Measurements from ENCODE around the gene PHOSPHO2. TPM values are rescaled to one million over a fixed set of nuclear protein-coding genes. Genes with fewer than 3 reads are reported as not detected.

The PHOSPHO2 gene
- total RNA-seq, result 10 to 100 TPM in 1 of 4 donors, 1 to 10 TPM in 3; 7.1 to 17.3 (median 7.6) TPM

- TF ChIP-seq POLR2A (IDR thresholded peaks at IDR 0.05), result peak; percentile 73 to 80
- TF ChIP-seq EP300 (IDR thresholded peaks at IDR 0.05), result peak; percentile 79 to 94
- TF ChIP-seq, protein P1, sequence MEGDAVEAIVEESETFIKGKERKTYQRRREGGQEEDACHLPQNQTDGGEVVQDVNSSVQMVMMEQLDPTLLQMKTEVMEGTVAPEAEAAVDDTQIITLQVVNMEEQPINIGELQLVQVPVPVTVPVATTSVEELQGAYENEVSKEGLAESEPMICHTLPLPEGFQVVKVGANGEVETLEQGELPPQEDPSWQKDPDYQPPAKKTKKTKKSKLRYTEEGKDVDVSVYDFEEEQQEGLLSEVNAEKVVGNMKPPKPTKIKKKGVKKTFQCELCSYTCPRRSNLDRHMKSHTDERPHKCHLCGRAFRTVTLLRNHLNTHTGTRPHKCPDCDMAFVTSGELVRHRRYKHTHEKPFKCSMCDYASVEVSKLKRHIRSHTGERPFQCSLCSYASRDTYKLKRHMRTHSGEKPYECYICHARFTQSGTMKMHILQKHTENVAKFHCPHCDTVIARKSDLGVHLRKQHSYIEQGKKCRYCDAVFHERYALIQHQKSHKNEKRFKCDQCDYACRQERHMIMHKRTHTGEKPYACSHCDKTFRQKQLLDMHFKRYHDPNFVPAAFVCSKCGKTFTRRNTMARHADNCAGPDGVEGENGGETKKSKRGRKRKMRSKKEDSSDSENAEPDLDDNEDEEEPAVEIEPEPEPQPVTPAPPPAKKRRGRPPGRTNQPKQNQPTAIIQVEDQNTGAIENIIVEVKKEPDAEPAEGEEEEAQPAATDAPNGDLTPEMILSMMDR (IDR thresholded peaks at IDR 0.05), result peak in 2 of 5 experiments; percentile 6 to 30
- peak; percentile 100 for DNase-seq (ENCODE audit: low spot score in 2 of 2)
- H3K4me1 ChIP-seq, result peaks cover 0 to 19% (median 5%) of the 10 kb centered on the region in 4 donors
- H3K9me3 ChIP-seq, result peaks cover 0 to 25% (median 0%) of the 10 kb centered on the region in 4 donors
- peaks cover 0 to 6% (median 0%) of the 10 kb centered on the region in 3 donors for H3K36me3 ChIP-seq
- H3K27me3 ChIP-seq, result no peaks in the 10 kb centered on the region
- H3K4me3 ChIP-seq, result peak within 1 kb of the TSS; percentile 48 to 94 (median 76)
- peak within 1 kb of the TSS; percentile 34 to 92 (median 91) for H3K27ac ChIP-seq
- WGBS, 2 donors, result 0% methylated on average over 42 to 58 of the region's 63 CpGs
These were observed at the start of gene PHOSPHO2, which contains the start of gene CFAP210 for GRCh38 chr2:169694113-169694893. Gene PHOSPHO2 (plus strand): TSS chr2:169694469. CDS start chr2:169700972, 6,503 bp downstream. Gene CFAP210 (minus strand): TSS chr2:169694405. CDS start chr2:169694327, 78 bp downstream.

GRCh38 chr2:169647496-169647895, 46.8 kb upstream of the PHOSPHO2 start:
- no peak for DNase-seq (ENCODE audit: low spot score in 2 of 2)
- no peaks in the 10 kb centered on the region for H3K36me3 ChIP-seq
- H3K4me3 ChIP-seq, result no peak overlapping the region
- TF ChIP-seq POLR2A (IDR thresholded peaks at IDR 0.05) (no peak), EP300 (IDR thresholded peaks at IDR 0.05) (no peak)
- TF ChIP-seq, protein P1 (IDR thresholded peaks at IDR 0.05), result no peak
- no peak overlapping the region for H3K27ac ChIP-seq
- no peaks in the 10 kb centered on the region for H3K4me1 ChIP-seq
- 86 to 90% methylated on average over 2 of the region's 2 CpGs for WGBS, 2 donors
- no peaks in the 10 kb centered on the region for H3K9me3 ChIP-seq
- H3K27me3 ChIP-seq, result no peaks in the 10 kb centered on the region

- Histone ChIP-seq H3K36me3 (no peaks in the 10 kb centered on the region), H3K4me3 (no peak overlapping the region), H3K4me1 (no peaks in the 10 kb centered on the region), H3K27ac (no peak overlapping the region), H3K27me3 (no peaks in the 10 kb centered on the region), H3K9me3 (no peaks in the 10 kb centered on the region)
- no peak for DNase-seq (ENCODE audit: low spot score in 2 of 2)
- WGBS, 2 donors, result 66 to 72% methylated on average over 1 of the region's 1 CpG
- TF ChIP-seq POLR2A (IDR thresholded peaks at IDR 0.05), result no peak
- TF ChIP-seq EP300 (IDR thresholded peaks at IDR 0.05), result no peak
- TF ChIP-seq, protein P1 (IDR thresholded peaks at IDR 0.05), result no peak
These were observed 45.0 kb upstream of the PHOSPHO2 start for GRCh38 chr2:169649278-169649677.

DNA sequence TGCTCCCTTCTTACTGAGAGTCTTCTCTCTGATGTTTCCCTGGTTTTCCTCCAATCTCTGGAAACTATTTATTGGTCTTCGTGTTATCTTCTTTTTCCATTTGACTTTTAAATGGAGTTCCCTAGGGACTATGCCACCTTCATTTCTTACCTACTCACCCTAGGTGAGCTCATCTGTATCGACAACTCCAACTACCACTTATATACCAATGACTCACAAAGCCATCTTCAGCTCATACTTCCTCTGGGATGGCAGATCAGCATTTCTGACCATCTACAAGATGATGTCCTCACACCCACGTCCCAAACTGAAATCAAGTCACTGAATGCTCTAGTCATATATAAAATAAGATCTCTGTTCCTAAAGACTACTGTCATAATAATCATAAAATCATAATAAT, 40.6 kb upstream of the PHOSPHO2 start:
- H3K27me3 ChIP-seq, result no peaks in the 10 kb centered on the region
- H3K4me3 ChIP-seq, result no peak overlapping the region
- TF ChIP-seq POLR2A (IDR thresholded peaks at IDR 0.05) (no peak), EP300 (IDR thresholded peaks at IDR 0.05) (no peak)
- TF ChIP-seq, protein P1 (IDR thresholded peaks at IDR 0.05), result no peak
- no peaks in the 10 kb centered on the region for H3K4me1 ChIP-seq
- H3K9me3 ChIP-seq, result no peaks in the 10 kb centered on the region
- 77 to 83% methylated on average over 3 of the region's 3 CpGs for WGBS, 2 donors
- no peak overlapping the region for H3K27ac ChIP-seq
- no peak for DNase-seq (ENCODE audit: low spot score in 2 of 2)
- no peaks in the 10 kb centered on the region for H3K36me3 ChIP-seq

DNA sequence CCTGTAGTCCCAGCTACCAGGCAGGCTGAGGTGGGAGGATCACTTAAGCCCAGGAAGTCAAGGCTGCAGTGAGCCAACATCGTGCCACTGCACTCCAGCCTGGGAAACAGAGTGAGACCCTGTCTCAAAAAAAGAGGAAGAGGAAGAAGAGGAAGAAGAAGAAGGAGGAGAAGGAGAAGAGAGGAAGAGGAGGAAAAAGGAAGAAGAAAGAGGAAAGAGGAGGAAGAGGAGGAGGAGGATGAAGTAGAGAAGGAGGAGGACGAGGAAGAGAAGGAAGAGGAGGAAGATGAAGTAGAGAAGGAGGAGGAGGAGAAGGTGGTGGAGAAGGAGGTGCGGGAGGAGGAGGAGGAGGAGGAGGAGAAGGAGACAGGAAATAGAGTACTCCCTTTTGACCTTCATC, 38.1 kb upstream of the PHOSPHO2 start:
- Histone ChIP-seq H3K9me3 (no peaks in the 10 kb centered on the region), H3K4me1 (no peaks in the 10 kb centered on the region), H3K27me3 (no peaks in the 10 kb centered on the region), H3K36me3 (no peaks in the 10 kb centered on the region), H3K4me3 (no peak overlapping the region), H3K27ac (no peak overlapping the region)
- no peak for TF ChIP-seq EP300 (IDR thresholded peaks at IDR 0.05)
- TF ChIP-seq, protein P1 (IDR thresholded peaks at IDR 0.05), result no peak
- TF ChIP-seq POLR2A (IDR thresholded peaks at IDR 0.05), result no peak
- DNase-seq (ENCODE audit: low spot score in 2 of 2), result no peak
- 74 to 80% methylated on average over 3 of the region's 3 CpGs for WGBS, 2 donors

All from tibial nerve (tissue), 4 donors.